Omental fat pad (tissue), 4 donors: Measurements from ENCODE around the gene KCNK6. TPM values are rescaled to one million over a fixed set of nuclear protein-coding genes. Genes with fewer than 3 reads are reported as not detected.

Experiments
- ATAC-seq: fragments of 150-250 bp; one replicate; pipeline ENCODE4 v1.9.1; 2016; ENCODE audit warnings: mild to moderate bottlenecking, moderate library complexity; ENCODE audit not compliant: low FRiP score
- DNase-seq: peaks from one replicate; pipeline ENCODE4 v3.0.0-alpha.2; 2019; ENCODE audit warnings: low spot score
- CTCF ChIP-seq, 3 donors: fragments of 450-650 bp; IDR thresholded peaks; one replicate each; pipeline ENCODE4 v1.5.1; 2016 to 2017; ENCODE audit warnings: antibody characterized with exemption in 3 of 3, mild to moderate bottlenecking in 3 of 3, moderate library complexity in 2 of 3
- total RNA-seq, 4 donors: library from RNA; depleted of rRNA; stranded (reverse); fragments of >200 nt; gene quantifications; one replicate each; pipeline ENCODE4 v1.1.0, GENCODE V29; 2016

The KCNK6 gene
- total RNA-seq, 4 donors from 2014 or later = 4.1 to 11.4 (median 7.2) TPM

DNA sequence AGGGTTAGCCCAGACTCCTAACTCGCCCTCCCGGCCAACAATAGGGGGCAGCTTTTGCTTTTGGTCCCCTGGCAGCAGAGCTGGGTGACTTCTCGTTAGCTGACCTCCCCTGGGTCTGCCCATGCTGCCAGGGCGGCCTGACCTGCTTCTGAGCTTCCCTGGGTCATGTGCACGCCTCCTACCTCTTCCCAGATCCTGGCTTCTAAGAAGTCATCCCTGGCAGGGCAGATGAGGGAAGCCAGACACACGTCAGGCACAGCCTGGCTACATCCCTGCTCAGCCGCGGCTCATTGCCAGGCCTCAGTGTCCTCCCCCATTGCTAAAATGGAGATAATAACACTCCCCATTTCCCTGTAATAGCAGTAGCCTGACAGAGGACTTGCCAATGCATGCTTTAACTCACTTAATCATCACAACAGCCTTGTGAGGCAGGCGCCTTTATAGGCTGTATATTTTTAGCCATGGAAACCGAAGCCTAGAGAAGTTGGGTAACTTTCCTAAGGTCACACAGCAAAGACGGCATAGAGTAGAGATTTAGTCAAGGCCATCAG is 2.1 kb downstream of the KCNK6 start:
- ATAC-seq (peak; percentile 93), DNase-seq (peak; percentile 47)
- TF ChIP-seq CTCF (IDR thresholded peaks at IDR 0.05) = no peak

DNA sequence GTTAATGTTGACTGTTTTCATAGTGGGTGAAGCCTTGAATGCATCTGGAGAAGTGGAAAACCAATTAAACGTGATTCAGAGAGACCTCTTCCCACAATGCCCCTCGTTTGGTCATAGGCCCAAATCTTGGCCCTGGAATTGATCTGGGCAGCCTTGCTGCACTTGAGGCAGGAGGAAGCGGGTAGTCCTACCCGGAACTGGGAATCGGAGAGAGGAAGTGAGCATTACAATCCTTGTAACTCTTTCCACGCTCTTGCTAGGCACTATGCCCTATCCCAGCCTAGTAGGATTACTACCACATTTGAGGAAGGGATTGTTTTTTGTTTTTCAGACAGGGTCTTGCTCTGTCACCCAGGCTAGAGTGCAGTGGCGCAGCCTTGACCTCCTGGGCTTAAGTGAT is 3.6 kb downstream of the KCNK6 start:
- no peak for ATAC-seq
- TF ChIP-seq CTCF (IDR thresholded peaks at IDR 0.05) = no peak
- DNase-seq = no peak

GRCh38 chr19:38324431-38324830 is 4.8 kb downstream of the KCNK6 start:
- no peak for DNase-seq
- no peak for TF ChIP-seq CTCF (IDR thresholded peaks at IDR 0.05)
- no peak for ATAC-seq

DNA sequence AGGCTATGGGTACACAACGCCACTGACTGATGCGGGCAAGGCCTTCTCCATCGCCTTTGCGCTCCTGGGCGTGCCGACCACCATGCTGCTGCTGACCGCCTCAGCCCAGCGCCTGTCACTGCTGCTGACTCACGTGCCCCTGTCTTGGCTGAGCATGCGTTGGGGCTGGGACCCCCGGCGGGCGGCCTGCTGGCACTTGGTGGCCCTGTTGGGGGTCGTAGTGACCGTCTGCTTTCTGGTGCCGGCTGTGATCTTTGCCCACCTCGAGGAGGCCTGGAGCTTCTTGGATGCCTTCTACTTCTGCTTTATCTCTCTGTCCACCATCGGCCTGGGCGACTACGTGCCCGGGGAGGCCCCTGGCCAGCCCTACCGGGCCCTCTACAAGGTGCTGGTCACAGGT is 6.9 kb downstream of the KCNK6 start:
- no peak for ATAC-seq
- DNase-seq = no peak

DNA sequence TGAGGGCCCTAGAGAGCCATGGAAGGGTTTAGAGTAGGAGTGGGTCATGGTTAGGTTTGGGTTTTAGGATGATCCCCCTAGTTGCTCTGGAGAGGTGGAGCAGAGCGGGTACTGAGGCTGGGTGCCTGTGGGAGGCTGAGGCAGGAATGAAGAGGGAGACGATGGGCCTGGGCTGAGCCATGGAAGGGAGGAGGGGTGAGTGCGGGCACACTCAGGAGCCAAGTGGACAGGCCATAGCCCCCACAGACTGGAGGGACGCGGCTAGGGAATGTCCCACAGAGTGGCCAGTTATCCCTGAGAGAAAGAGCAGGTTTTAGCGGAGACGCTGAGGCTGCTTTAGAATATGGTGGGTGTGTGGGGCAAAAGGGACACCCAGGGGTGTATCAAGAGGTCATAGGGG is 10.0 kb downstream of the KCNK6 start:
- ATAC-seq = no peak
- TF ChIP-seq CTCF (IDR thresholded peaks at IDR 0.05) = no peak

More for the DNA sequence above, 6.9 kb downstream of the KCNK6 start:
- no peak for TF ChIP-seq CTCF (IDR thresholded peaks at IDR 0.05)

DNA sequence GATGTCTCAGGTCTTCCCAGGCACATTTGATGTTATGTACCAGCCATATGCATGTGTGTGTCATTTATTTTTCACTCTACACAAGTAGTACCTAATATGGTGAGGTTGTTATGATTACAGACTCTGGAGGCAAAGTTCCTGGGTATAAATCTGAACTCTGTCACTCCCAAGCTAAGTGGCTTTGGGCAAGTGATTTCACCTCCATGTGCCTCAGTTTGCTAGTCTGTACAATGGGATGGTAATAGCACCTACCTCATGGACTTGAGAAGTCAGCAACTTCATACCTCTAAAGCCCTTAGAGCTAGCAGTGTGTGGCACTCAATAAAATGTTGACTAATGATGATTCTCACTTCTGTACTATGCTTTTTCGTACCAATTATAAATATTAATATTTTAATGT is 12.1 kb downstream of the KCNK6 start:
- DNase-seq (no peak), ATAC-seq (no peak)
- TF ChIP-seq CTCF (IDR thresholded peaks at IDR 0.05) = no peak

More for the DNA sequence above, 10.0 kb downstream of the KCNK6 start:
- no peak for DNase-seq

DNA sequence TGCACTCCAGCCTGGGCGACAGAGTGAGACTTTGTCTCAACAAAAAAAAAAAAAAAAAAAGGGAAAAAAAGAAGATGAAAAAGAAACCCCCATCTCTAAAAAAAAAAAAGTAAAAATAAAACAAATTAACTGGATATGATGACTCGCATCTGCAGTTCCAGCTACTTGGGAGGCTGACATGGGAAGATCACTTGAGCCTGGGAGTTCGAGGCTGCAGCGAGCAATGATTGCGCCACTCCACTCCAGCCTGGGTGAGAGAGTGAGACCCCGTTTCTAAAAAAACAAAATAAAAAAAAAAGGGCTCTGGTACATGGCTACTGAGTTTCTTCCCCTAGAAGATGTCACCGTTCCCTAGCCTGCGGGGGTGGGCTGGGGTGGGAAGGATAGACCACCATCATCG is 13.6 kb downstream of the KCNK6 start:
- no peak for TF ChIP-seq CTCF (IDR thresholded peaks at IDR 0.05)
- DNase-seq (no peak), ATAC-seq (no peak)
